HepG2 (cell line): ENCODE results near the gene PDRG1. TPM values are rescaled to one million over a fixed set of nuclear protein-coding genes. Genes with fewer than 3 reads are reported as not detected.
A peak's percentile ranks its signal among the peaks of the same experiment; 100 is the strongest.

Experiments used
- ETS1 ChIP-seq: sonication (generic); formaldehyde crosslinking; IDR thresholded peaks from 2 replicates; pipeline ENCODE4 v1.4.0; 2020; ENCODE audit warnings: missing genetic modification reagents
- HNRNPH1 ChIP-seq: fragments of 200-400 bp; formaldehyde crosslinking; optimal IDR thresholded peaks from 2 replicates; pipeline ENCODE3; 2017; ENCODE audit warnings: mild to moderate bottlenecking, low read depth, low read length
- ISX ChIP-seq: sonication (generic); formaldehyde crosslinking; conservative IDR thresholded peaks from 2 replicates; pipeline ENCODE4 v1.5.0; 2020; ENCODE audit warnings: missing genetic modification reagents
- MIER3 ChIP-seq: IDR thresholded peaks from 2 replicates; pipeline ENCODE4 v1.6.1; 2016; ENCODE audit warnings: missing compliant biosample characterization, borderline replicate concordance
- MYC ChIP-seq: sonication (generic); formaldehyde crosslinking; IDR thresholded peaks from 2 replicates; pipeline ENCODE4 v1.9.0; 2021; ENCODE audit warnings: missing genetic modification reagents, borderline replicate concordance
- RARA ChIP-seq: IDR thresholded peaks from 2 replicates; pipeline ENCODE4 v1.6.1; 2016; ENCODE audit warnings: missing genetic modification reagents, missing compliant biosample characterization
- TERF1 ChIP-seq: sonication (generic); formaldehyde crosslinking; IDR thresholded peaks from 2 replicates; pipeline ENCODE4 v1.8.0; 2022; ENCODE audit warnings: mild to moderate bottlenecking, missing genetic modification reagents, moderate library complexity
- XBP1 ChIP-seq: sonication (generic); formaldehyde crosslinking; IDR thresholded peaks from 2 replicates; pipeline ENCODE4 v1.5.0; 2020; ENCODE audit warnings: missing genetic modification reagents
- ZBTB20 ChIP-seq: sonication (generic); formaldehyde crosslinking; IDR thresholded peaks from 2 replicates; pipeline ENCODE4 v1.8.1; 2023; ENCODE audit warnings: missing genetic modification reagents, low read depth, mild to moderate bottlenecking, borderline replicate concordance
- ZEB1 ChIP-seq: IDR thresholded peaks from 2 replicates; pipeline ENCODE4 v1.6.1; 2012; ENCODE audit warnings: mild to moderate bottlenecking, low read depth, inconsistent platforms; ENCODE audit not compliant: insufficient replicate concordance
- ZFP37 ChIP-seq: sonication (generic); formaldehyde crosslinking; IDR thresholded peaks from 2 replicates; pipeline ENCODE4 v1.4.0; 2020; ENCODE audit warnings: missing genetic modification reagents, borderline replicate concordance
- ZFYVE20 ChIP-seq: sonication (generic); formaldehyde crosslinking; IDR thresholded peaks from 2 replicates; pipeline ENCODE4 v1.8.0; 2023; ENCODE audit warnings: low read depth, mild to moderate bottlenecking, moderate library complexity, missing genetic modification reagents, borderline replicate concordance
- ZNF225 ChIP-seq: sonication (generic); formaldehyde crosslinking; IDR thresholded peaks from 2 replicates; pipeline ENCODE4 v1.4.0; 2020; ENCODE audit warnings: mild to moderate bottlenecking, missing genetic modification reagents
- ZNF567 ChIP-seq: sonication (generic); formaldehyde crosslinking; IDR thresholded peaks from 2 replicates; pipeline ENCODE4 v1.8.1; 2023; ENCODE audit warnings: mild to moderate bottlenecking, missing genetic modification reagents, borderline replicate concordance
- ZNF576 ChIP-seq: sonication (generic); formaldehyde crosslinking; IDR thresholded peaks from 2 replicates; pipeline ENCODE4 v1.4.0; 2020; ENCODE audit warnings: mild to moderate bottlenecking, missing genetic modification reagents
- ZNF609 ChIP-seq: sonication (generic); formaldehyde crosslinking; IDR thresholded peaks from 2 replicates; pipeline ENCODE4 v1.4.0; 2020; ENCODE audit warnings: mild to moderate bottlenecking, missing genetic modification reagents, borderline replicate concordance
- ZNF737 ChIP-seq: sonication (generic); formaldehyde crosslinking; IDR thresholded peaks from 2 replicates; pipeline ENCODE4 v1.5.0; 2020; ENCODE audit warnings: missing genetic modification reagents, mild to moderate bottlenecking, borderline replicate concordance
- ZNF770 ChIP-seq: sonication (generic); formaldehyde crosslinking; IDR thresholded peaks from 2 replicates; pipeline ENCODE4 v1.5.0; 2020; ENCODE audit warnings: mild to moderate bottlenecking, missing genetic modification reagents
- polyA plus RNA-seq, 8 experiments: library from polyadenylated mRNA; depleted of rRNA in 3 of 8; stranded (reverse) in 7 of 8; unstranded in 1 of 8; fragments of >200 nt; fragmentation: Illumina TruSeq in 4 of 8; extraction: Trizol in 4 of 8; gene quantifications; 2 replicates each; pipeline versions ENCODE4 v1.2.1 to v1.2.3, GENCODE V29; 2011 to 2016; ENCODE audit warnings: low read depth in 4 of 8, missing spikeins in 1 of 8, mixed read lengths in 1 of 8; ENCODE audit not compliant: insufficient read depth in 1 of 8
- total RNA-seq, 5 experiments: library from RNA; depleted of rRNA; stranded (reverse); fragments of >200 nt; fragmentation: Illumina TruSeq; extraction: Trizol; gene quantifications; 2 replicates each; pipeline ENCODE4 v1.2.3, GENCODE V29; 2016; ENCODE audit warnings: low read depth in 1 of 5

PDRG1 gene
- total and polyA plus RNA-seq, 2 of the 13 experiments (the other 11 are each of a cell fraction or from before 2014, with no cell fraction given): 16.6 to 18.0 TPM

GRCh38 chr20:31968291-31969126 is 16.7 kb upstream of the PDRG1 start (continued):
- TF ChIP-seq ZBTB20 (CRISPR knock-in tag) (peak; percentile 100), ZFP37 (CRISPR knock-in tag) (peak; percentile 100), ETS1 (CRISPR knock-in tag) (peak; percentile 100), ZNF770 (CRISPR knock-in tag) (peak; percentile 98), TERF1 (CRISPR knock-in tag) (peak; percentile 100), ZNF737 (CRISPR knock-in tag) (peak; percentile 100), ZNF576 (CRISPR knock-in tag) (peak; percentile 100), ZNF609 (CRISPR knock-in tag) (peak; percentile 98), MIER3 (CRISPR knock-in tag) (peak; percentile 100), ISX (CRISPR knock-in tag) (peak; percentile 100), ZNF225 (CRISPR knock-in tag) (peak; percentile 100), ZNF567 (CRISPR knock-in tag) (peak; percentile 100), RARA (CRISPR knock-in tag) (peak; percentile 99), XBP1 (CRISPR knock-in tag) (peak; percentile 100), MYC (peak; percentile 100), ZEB1 (no peak), ZFYVE20 (CRISPR knock-in tag) (peak; percentile 100), HNRNPH1 (no peak)
